OCI-M1 (cell line): ENCODE measurements around the gene VN1R2.
"Not testable (repeated sequence)": the region's sequence is repeated elsewhere in the genome, so short reads cannot be mapped to it uniquely, and the experiment has no call there.

Source experiments
- DNase-seq: peaks from one replicate; lab custom pipeline; 2025; lab: John Stamatoyannopoulos, UW

Gene VN1R2

GRCh38 chr19:53257715-53258342, at the start of gene VN1R2:
Gene VN1R2, plus strand, starts transcription at chr19:53258292. Its CDS starts 84 bp downstream, at chr19:53258376.
- peak; percentile 12 for DNase-seq

GRCh38 chr19:53211554-53211953, 46.5 kb upstream of the VN1R2 start:
- not testable (repeated sequence) for DNase-seq

- no peak for DNase-seq
Observed at GRCh38 chr19:53212703-53213320, 45.3 kb upstream of the VN1R2 start.

GRCh38 chr19:53222716-53223115, 35.4 kb upstream of the VN1R2 start:
- DNase-seq = not testable (repeated sequence)

GRCh38 chr19:53224606-53225005, 33.5 kb upstream of the VN1R2 start:
- DNase-seq = no peak

GRCh38 chr19:53237114-53237777, 20.8 kb upstream of the VN1R2 start:
- DNase-seq = peak; percentile 26

GRCh38 chr19:53246498-53246897, 11.6 kb upstream of the VN1R2 start:
- DNase-seq = no peak

GRCh38 chr19:53254411-53255341, 3.4 kb upstream of the VN1R2 start, which contains the start of gene ZNF677:
Gene ZNF677, minus strand, starts transcription at chr19:53254873. Its CDS starts 3,323 bp downstream, at chr19:53251550.
- DNase-seq = peak; percentile 96

GRCh38 chr19:53267623-53268022, 9.5 kb downstream of the VN1R2 start, which contains the start of gene VN1R4:
Gene VN1R4, minus strand, starts transcription at chr19:53267723. Its CDS starts 58 bp downstream, at chr19:53267665.
- not testable (repeated sequence) for DNase-seq

GRCh38 chr19:53269861-53270260, 11.8 kb downstream of the VN1R2 start:
- not testable (repeated sequence) for DNase-seq

GRCh38 chr19:53272044-53272443, 14.0 kb downstream of the VN1R2 start:
- no peak for DNase-seq

GRCh38 chr19:53275480-53275879, 17.4 kb downstream of the VN1R2 start:
- DNase-seq = no peak

- not testable (repeated sequence) for DNase-seq
Observed at GRCh38 chr19:53281947-53282346, 23.9 kb downstream of the VN1R2 start.

GRCh38 chr19:53285087-53285486, 27.0 kb downstream of the VN1R2 start:
- no peak for DNase-seq

GRCh38 chr19:53290758-53291549, 32.9 kb downstream of the VN1R2 start:
- no peak for DNase-seq

GRCh38 chr19:53294786-53295441, 36.8 kb downstream of the VN1R2 start:
- DNase-seq = peak; percentile 13

GRCh38 chr19:53301341-53301740, 43.2 kb downstream of the VN1R2 start:
- peak; percentile 26 for DNase-seq

- DNase-seq = peak; percentile 9
Observed at GRCh38 chr19:53308339-53308811, 50.3 kb downstream of the VN1R2 start.
